Measurements from ENCODE around the gene LDB3. TPM values are rescaled to one million over a fixed set of nuclear protein-coding genes. Genes with fewer than 3 reads are reported as not detected.
A peak's percentile ranks its signal among the peaks of the same experiment; 100 is the strongest.

Gene LDB3
- polyA plus RNA-seq, 1 donor (not counting 4 experiments of a cell fraction or from before 2014, with no cell fraction given) = 0.01 TPM

GRCh38 chr10:86709396-86710185 lies 41.3 kb downstream of the LDB3 start:
- H3K79me2 ChIP-seq (ENCODE audit: control insufficient read depth, insufficient read depth, low read length) = no peaks in the 10 kb centered on the region
- H3K9me1 ChIP-seq (ENCODE audit: control insufficient read depth, extremely low read depth, insufficient read depth, low read length) = no peaks in the 10 kb centered on the region
- FAIRE-seq (no peak), DNase-seq (ENCODE audit: low read depth, low spot score) (no peak)
- no peak overlapping the region for H2AFZ ChIP-seq (ENCODE audit: control insufficient read depth, low read length)
- peaks cover 13% of the 10 kb centered on the region for H3K4me1 ChIP-seq (ENCODE audit: control insufficient read depth, extremely low read depth, insufficient read depth, low read length)
- H3K9me3 ChIP-seq (ENCODE audit: control insufficient read depth, low read depth, low read length) = no peaks in the 10 kb centered on the region
- no peak overlapping the region for H3K4me3 ChIP-seq (ENCODE audit: control insufficient read depth in 2 of 3, extremely low read depth in 1 of 3, insufficient read depth in 2 of 3, low read depth in 1 of 3, low read length in 3 of 3)
- no peaks in the 10 kb centered on the region for H3K27me3 ChIP-seq (ENCODE audit: control insufficient read depth, extremely low read depth, insufficient read depth, low read length)
- dilution Hi-C loops (cut with MboI; ENCODE audit: extremely low pct_ligation_motif_present, low sequenced_read_pairs) = no loop called here
- no peaks in the 10 kb centered on the region for H4K20me1 ChIP-seq (ENCODE audit: control insufficient read depth, extremely low read depth, insufficient read depth, low read length)
- no peak overlapping the region for H3K9ac ChIP-seq (ENCODE audit: control insufficient read depth, extremely low read depth, insufficient read depth, low read length)
- H3K4me2 ChIP-seq (ENCODE audit: control insufficient read depth, extremely low read depth, insufficient read depth, low read depth, low read length) = no peak overlapping the region
- no peaks in the 10 kb centered on the region for H3K36me3 ChIP-seq (ENCODE audit: control insufficient read depth in 2 of 2, extremely low read depth in 1 of 2, insufficient read depth in 2 of 2, low read length in 2 of 2)
- no peak for TF ChIP-seq EZH2 (IDR thresholded peaks at IDR 0.05; ENCODE audit: low read length)
- no peak for TF ChIP-seq CTCF (optimal IDR thresholded peaks at IDR 0.05 in 1 of 3, IDR thresholded peaks at IDR 0.05 in 1 of 3, conservative IDR thresholded peaks at IDR 0.05 in 1 of 3; ENCODE audit: extremely low read depth in 1 of 3, insufficient read depth in 2 of 3, low read length in 3 of 3)
- no peak overlapping the region for H3K27ac ChIP-seq (ENCODE audit: control insufficient read depth, insufficient read depth, low read length)

- Histone ChIP-seq H4K20me1 (ENCODE audit: control insufficient read depth, extremely low read depth, insufficient read depth, low read length) (no peaks in the 10 kb centered on the region), H3K4me3 (ENCODE audit: control insufficient read depth in 2 of 3, extremely low read depth in 1 of 3, insufficient read depth in 2 of 3, low read depth in 1 of 3, low read length in 3 of 3) (peak overlapping the region; percentile 53 to 76 (median 62)), H2AFZ (ENCODE audit: control insufficient read depth, low read length) (peak overlapping the region; percentile 100), H3K4me2 (ENCODE audit: control insufficient read depth, extremely low read depth, insufficient read depth, low read depth, low read length) (peak overlapping the region; percentile 79), H3K27me3 (ENCODE audit: control insufficient read depth, extremely low read depth, insufficient read depth, low read length) (no peaks in the 10 kb centered on the region), H3K9me3 (ENCODE audit: control insufficient read depth, low read depth, low read length) (no peaks in the 10 kb centered on the region), H3K9me1 (ENCODE audit: control insufficient read depth, extremely low read depth, insufficient read depth, low read length) (no peaks in the 10 kb centered on the region), H3K36me3 (ENCODE audit: control insufficient read depth in 2 of 2, extremely low read depth in 1 of 2, insufficient read depth in 2 of 2, low read length in 2 of 2) (no peaks in the 10 kb centered on the region), H3K79me2 (ENCODE audit: control insufficient read depth, insufficient read depth, low read length) (no peaks in the 10 kb centered on the region), H3K4me1 (ENCODE audit: control insufficient read depth, extremely low read depth, insufficient read depth, low read length) (peaks cover 13% of the 10 kb centered on the region), H3K9ac (ENCODE audit: control insufficient read depth, extremely low read depth, insufficient read depth, low read length) (peak overlapping the region; percentile 85), H3K27ac (ENCODE audit: control insufficient read depth, insufficient read depth, low read length) (peak overlapping the region; percentile 68)
- DNase-seq (ENCODE audit: low read depth, low spot score) (no peak), FAIRE-seq (no peak)
- dilution Hi-C loops (cut with MboI; ENCODE audit: extremely low pct_ligation_motif_present, low sequenced_read_pairs) = no loop called here
- peak; percentile 57 to 76 (median 76) for TF ChIP-seq CTCF (optimal IDR thresholded peaks at IDR 0.05 in 1 of 3, IDR thresholded peaks at IDR 0.05 in 1 of 3, conservative IDR thresholded peaks at IDR 0.05 in 1 of 3; ENCODE audit: extremely low read depth in 1 of 3, insufficient read depth in 2 of 3, low read length in 3 of 3)
- no peak for TF ChIP-seq EZH2 (IDR thresholded peaks at IDR 0.05; ENCODE audit: low read length)
Measured at GRCh38 chr10:86710987-86711512, 42.7 kb downstream of the LDB3 start.

All from keratinocyte (primary cell).